ENCODE results near the gene ASMT.
"Not testable (repeated sequence)": the region's sequence is repeated elsewhere in the genome, so short reads cannot be mapped to it uniquely, and the experiment has no call there.

The ASMT gene

DNA sequence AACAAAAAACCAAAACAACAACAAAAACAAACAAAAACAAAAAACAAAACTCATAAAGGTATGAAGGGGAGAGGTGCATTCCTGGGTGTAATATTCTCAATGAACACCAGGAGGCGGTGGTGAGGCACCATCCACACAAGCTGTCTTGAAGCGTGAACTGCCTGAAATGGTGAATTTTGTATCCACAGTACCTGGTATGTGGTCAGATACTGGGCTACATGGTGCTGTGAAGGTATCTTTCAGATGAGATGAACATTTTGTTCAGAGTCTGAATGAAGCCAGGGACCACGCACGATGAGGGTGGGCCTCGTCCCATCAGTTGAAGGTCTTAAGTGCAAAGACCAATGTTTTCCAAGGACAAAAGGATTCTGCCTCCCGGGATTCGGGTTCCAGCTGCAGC is 58.5 kb downstream of the ASMT start:
- peak; percentile 56 for DNase-seq (ENCODE audit: extremely low spot score)
- ChIA-PET POLR2A (no interaction called here), CTCF (no interaction called here)
- TF ChIP-seq, protein P1, sequence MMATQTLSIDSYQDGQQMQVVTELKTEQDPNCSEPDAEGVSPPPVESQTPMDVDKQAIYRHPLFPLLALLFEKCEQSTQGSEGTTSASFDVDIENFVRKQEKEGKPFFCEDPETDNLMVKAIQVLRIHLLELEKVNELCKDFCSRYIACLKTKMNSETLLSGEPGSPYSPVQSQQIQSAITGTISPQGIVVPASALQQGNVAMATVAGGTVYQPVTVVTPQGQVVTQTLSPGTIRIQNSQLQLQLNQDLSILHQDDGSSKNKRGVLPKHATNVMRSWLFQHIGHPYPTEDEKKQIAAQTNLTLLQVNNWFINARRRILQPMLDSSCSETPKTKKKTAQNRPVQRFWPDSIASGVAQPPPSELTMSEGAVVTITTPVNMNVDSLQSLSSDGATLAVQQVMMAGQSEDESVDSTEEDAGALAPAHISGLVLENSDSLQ (IDR thresholded peaks at IDR 0.05): no peak
- TF ChIP-seq FOXM1 (IDR thresholded peaks at IDR 0.05; ENCODE audit: borderline replicate concordance): peak; percentile 89

DNA sequence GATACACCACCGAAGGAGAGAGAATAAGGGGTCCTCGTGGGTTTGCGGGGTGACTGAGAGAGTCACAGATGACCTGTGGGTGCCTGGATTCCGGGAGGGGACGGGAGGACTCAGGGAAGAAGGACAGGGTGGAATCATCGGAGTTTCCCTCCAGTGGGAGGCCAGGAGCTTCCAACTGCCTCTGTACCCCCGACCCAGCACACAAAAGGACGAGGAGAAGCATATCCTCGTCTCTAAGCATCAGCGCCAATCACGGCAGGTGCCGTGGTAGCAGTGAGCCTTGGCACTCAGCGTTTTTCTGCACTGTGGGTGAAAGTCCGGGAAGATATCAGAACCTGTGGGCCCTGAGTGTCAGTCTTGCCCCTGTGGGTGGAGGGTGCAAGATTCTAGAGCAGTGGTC is 62.0 kb downstream of the ASMT start:
- POLR2A ChIA-PET: no interaction called here
- CTCF ChIA-PET: no interaction called here

DNA sequence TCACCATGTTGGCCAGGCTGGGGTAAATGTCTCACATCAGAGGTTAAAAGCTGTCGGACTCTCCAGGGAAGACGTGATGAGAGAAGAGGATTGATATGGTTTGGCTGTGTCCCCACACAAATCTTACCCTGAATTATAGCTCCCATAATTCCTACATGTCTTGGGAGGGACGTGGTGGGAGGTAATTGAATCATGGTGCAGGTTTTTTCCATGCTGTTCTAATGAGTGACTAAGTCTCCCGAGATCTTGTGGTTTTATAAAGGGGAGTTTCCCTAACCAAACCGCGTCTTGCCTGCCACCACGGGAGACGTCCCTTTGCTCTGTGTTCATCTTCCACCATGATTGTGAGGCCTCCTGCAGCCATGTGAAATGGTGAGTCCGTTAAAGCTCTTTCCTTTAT is 64.4 kb downstream of the ASMT start:
- DNase-seq (ENCODE audit: extremely low spot score): no peak
- ChIA-PET CTCF (no interaction called here), POLR2A (no interaction called here)
- TF ChIP-seq NFRKB (IDR thresholded peaks at IDR 0.05): no peak
- TF ChIP-seq FOXA1 (IDR thresholded peaks at IDR 0.05): no peak
- TF ChIP-seq FOXK2 (IDR thresholded peaks at IDR 0.05): no peak
- TF ChIP-seq HDGF (IDR thresholded peaks at IDR 0.05; ENCODE audit: borderline replicate concordance): no peak
- TF ChIP-seq ZNF384 (IDR thresholded peaks at IDR 0.05): no peak
- TF ChIP-seq CTBP1 (IDR thresholded peaks at IDR 0.05; ENCODE audit: borderline replicate concordance): no peak
- TF ChIP-seq, protein P1 (IDR thresholded peaks at IDR 0.05): no peak
- TF ChIP-seq SP1 (IDR thresholded peaks at IDR 0.05): no peak

More for the DNA sequence above, 62.0 kb downstream of the ASMT start:
- no peak for DNase-seq (ENCODE audit: extremely low spot score)
- TF ChIP-seq SP1 (IDR thresholded peaks at IDR 0.05) (no peak), ELF4 (IDR thresholded peaks at IDR 0.05) (no peak), ZNF384 (IDR thresholded peaks at IDR 0.05) (no peak), FOXK2 (IDR thresholded peaks at IDR 0.05) (no peak), TARDBP (IDR thresholded peaks at IDR 0.05) (no peak), HDGF (IDR thresholded peaks at IDR 0.05; ENCODE audit: borderline replicate concordance) (no peak), CTBP1 (IDR thresholded peaks at IDR 0.05; ENCODE audit: borderline replicate concordance) (no peak)
- TF ChIP-seq, protein P1 (IDR thresholded peaks at IDR 0.05): no peak

DNA sequence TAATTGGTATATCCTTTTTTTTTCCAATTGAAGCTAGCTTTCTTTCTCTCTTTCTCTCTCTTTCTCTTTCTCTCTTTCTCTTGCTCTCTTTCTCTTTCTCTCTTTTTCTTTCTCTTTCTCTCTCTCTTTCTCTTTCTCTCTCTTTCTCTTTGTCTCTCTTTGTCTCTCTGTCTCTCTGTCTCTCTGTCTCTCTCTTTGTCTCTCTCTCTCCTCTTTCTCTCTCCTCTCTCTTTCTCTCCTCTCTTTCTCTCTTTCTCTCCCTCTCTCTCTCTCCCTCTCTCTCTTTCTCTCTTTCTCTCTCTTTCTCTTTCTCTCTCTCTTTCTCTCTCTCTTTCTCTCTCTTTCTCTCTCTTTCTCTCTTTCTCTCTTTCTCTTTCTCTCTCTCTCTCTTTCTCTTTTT is 66.6 kb downstream of the ASMT start:
- DNase-seq (ENCODE audit: extremely low spot score): no peak
- TF ChIP-seq FOXA1 (IDR thresholded peaks at IDR 0.05): no peak
- ChIA-PET POLR2A (no interaction called here), CTCF (no interaction called here)

DNA sequence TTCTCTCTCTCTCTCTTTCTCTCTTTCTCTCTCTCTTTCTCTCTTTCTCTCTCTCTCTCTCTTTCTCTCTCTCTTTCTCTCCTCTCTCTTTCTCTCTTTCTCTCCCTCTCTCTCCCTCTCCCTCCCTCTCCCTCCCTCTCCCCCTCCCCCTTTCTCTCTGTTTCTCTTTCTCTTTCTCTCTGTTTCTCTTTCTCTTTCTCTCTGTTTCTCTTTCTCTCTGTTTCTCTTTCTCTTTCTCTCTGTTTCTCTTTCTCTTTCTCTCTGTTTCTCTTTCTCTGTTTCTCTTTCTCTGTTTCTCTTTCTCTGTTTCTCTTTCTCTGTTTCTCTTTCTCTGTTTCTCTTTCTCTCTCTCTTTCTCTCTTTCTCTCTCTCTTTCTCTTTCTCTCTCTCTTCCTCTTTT is 67.0 kb downstream of the ASMT start:
- CTCF ChIA-PET; POLR2A ChIA-PET; DNase-seq (ENCODE audit: extremely low spot score): not testable (repeated sequence)

DNA sequence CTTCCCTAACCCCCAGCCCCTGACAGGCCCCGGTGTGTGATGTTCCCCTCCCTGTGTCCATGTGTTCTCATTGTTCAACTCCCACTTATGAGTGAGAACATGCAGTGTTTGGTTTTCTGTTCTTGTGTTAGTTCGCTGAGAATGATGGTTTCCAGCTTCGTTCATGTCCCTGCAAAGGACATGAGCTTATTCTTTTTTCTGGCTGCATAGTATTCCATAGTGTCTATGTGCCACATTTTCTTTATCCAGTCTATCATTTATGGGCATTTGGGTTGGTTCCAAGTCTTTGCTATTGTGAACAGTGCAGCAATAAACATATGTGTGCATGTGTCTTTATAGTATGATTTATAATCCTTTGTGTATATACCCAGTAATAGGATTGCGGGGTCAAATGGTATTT is 67.6 kb downstream of the ASMT start:
- POLR2A ChIA-PET; DNase-seq (ENCODE audit: extremely low spot score); CTCF ChIA-PET: not testable (repeated sequence)

DNA sequence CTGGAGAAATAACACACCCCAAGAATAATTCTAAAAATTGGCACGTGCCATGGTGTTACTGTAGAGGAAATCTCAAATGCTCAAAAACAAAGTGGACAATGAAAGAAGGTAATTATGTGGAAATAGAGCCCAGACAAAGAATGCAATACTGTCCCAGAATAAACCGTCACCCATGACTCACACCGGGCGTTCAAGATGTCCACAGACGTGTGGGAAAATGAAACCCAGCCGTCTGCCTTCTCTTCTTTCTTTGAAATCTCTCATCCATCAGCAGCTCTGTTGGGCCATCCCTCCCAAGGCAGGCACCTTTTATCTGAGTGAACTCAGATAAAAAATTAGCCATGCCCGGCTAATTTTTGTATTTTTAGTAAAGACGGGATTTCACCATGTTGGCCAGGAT is 70.0 kb downstream of the ASMT start:
- DNase-seq (ENCODE audit: extremely low spot score); POLR2A ChIA-PET; CTCF ChIA-PET: not testable (repeated sequence)

DNA sequence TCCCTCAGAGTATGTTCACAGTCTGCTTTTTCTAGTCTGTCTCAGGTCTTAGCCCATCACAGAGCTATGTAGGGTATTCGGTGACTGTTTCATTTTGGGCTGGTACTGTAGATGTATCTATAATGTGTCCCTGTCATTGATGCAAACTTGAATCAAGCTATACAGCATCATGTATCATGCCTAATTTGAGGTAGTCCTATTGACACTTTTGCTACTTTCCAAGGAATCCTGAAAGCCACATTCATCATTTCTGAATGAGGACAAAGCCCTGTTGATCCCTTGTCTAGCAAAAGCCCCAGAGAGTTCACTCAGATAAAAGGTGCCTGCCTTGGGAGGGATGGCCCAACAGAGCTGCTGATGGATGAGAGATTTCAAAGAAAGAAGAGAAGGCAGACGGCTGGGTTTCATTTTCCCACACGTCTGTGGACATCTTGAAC is 70.6 kb downstream of the ASMT start:
- CTCF ChIA-PET; DNase-seq (ENCODE audit: extremely low spot score); POLR2A ChIA-PET: not testable (repeated sequence)

DNA sequence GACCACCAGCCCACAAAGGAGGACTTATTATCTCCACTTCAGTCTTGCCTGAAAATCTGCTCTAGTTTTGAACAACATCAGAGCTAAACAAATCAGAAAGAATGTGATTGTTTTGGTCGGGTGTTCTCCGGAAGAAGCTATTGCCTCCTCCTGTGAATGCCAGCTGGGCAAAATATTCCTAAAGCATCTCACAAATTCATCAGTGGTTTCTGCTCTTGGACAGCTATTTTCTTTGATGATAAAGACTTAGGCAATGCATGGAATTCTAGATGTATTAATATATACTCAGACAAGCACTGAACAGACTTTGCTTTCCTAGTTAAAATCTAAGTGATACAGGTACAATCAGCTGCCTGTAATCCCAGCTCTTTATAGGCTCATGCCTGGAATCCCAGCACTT is 71.8 kb downstream of the ASMT start:
- POLR2A ChIA-PET: no interaction called here
- TF ChIP-seq FOXM1 (IDR thresholded peaks at IDR 0.05; ENCODE audit: borderline replicate concordance): no peak
- TF ChIP-seq TARDBP (IDR thresholded peaks at IDR 0.05): no peak
- TF ChIP-seq CTBP1 (IDR thresholded peaks at IDR 0.05; ENCODE audit: borderline replicate concordance): no peak
- no peak for TF ChIP-seq LEF1 (IDR thresholded peaks at IDR 0.05; ENCODE audit: borderline replicate concordance)
- TF ChIP-seq SP1 (IDR thresholded peaks at IDR 0.05): no peak
- no peak for TF ChIP-seq ZNF384 (IDR thresholded peaks at IDR 0.05)
- no peak for TF ChIP-seq ELF4 (IDR thresholded peaks at IDR 0.05)
- no peak for TF ChIP-seq HDGF (IDR thresholded peaks at IDR 0.05; ENCODE audit: borderline replicate concordance)
- TF ChIP-seq FOXK2 (IDR thresholded peaks at IDR 0.05): no peak
- no peak for TF ChIP-seq FOXA1 (IDR thresholded peaks at IDR 0.05)
- no peak for TF ChIP-seq ARNT (IDR thresholded peaks at IDR 0.05)
- TF ChIP-seq SUZ12 (IDR thresholded peaks at IDR 0.05): no peak
- no peak for TF ChIP-seq NFRKB (IDR thresholded peaks at IDR 0.05)
- no peak for TF ChIP-seq L3MBTL2 (conservative IDR thresholded peaks at IDR 0.05)
- TF ChIP-seq, protein P1 (IDR thresholded peaks at IDR 0.05): no peak
- no peak for TF ChIP-seq BHLHE40 (IDR thresholded peaks at IDR 0.05; ENCODE audit: borderline replicate concordance)
- DNase-seq (ENCODE audit: extremely low spot score): no peak
- CTCF ChIA-PET: no interaction called here
